NCI-H2196 (cell line): Measurements from ENCODE around the gene AKIRIN2.
"Not testable (repeated sequence)": the region's sequence is repeated elsewhere in the genome, so short reads cannot be mapped to it uniquely, and the experiment has no call there.

Experiments used
- DNase-seq: peaks from one replicate; lab custom pipeline; 2025; ENCODE audit not compliant: unreplicated experiment; lab: John Stamatoyannopoulos, UW

AKIRIN2 gene

DNA sequence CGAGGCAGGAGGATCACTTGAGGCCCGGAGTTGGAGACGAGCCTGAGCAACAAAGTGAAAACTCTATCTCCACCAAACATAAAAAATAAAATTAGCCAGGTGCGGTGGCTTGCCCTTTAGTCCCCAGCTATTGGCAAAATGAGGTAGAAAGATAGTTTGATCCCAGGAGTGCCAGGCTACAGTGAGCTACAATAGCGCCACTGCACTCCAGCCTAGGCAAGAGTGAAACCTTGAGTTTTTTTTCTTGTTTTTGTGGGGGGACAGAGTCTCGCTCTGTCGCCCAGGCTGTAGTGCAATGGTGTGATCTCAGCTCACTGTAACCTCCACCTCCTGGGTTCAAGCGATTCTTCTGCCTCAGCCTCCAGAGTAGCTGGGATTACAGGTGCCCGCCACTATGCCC, 14.1 kb downstream of the AKIRIN2 start:
- DNase-seq: not testable (repeated sequence)

DNA sequence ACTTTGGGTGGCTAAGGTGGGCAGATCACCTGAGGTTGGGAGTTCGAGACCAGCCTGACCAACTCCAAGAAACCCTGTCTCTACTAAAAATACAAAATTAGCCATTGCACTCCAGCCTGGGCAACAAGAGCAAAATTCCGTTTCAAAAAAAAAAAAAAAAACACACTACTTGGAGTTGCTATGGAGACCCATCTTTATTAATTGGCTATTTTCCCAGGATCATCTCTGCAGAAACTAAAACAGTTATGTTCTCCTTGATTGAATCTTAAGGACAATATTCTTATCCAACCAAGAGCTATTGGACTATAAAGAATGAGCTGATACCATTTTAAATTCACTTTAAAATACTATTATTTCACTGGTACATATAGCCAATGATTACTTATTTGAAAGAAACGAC, 14.7 kb downstream of the AKIRIN2 start:
- no peak for DNase-seq

DNA sequence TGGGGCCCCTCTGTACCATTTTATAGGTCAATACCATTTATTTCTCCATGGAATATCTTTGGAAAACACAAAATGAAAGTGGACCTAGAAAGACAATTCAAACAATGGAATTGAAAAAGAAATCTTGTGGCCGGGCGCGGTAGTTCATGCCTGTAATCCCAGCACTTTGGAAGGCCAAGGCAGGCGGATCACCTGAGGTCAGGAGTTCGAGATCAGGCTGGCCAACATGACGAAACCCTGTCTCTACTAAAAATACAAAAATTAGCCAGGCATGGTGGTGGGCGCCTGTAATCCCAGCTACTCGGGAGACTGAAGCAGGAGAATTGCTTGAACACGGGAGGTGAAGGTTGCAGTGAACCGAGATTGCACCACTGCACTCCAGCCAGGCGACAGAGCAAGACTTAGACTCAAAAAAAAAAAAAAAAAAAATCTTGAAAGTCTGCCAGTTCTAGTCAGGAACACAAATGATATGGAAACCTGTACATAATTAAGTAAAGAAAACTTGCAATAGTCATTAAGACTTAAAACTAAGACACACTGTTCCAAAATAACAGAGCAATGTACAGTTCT, 15.3 kb downstream of the AKIRIN2 start:
- DNase-seq: not testable (repeated sequence)

DNA sequence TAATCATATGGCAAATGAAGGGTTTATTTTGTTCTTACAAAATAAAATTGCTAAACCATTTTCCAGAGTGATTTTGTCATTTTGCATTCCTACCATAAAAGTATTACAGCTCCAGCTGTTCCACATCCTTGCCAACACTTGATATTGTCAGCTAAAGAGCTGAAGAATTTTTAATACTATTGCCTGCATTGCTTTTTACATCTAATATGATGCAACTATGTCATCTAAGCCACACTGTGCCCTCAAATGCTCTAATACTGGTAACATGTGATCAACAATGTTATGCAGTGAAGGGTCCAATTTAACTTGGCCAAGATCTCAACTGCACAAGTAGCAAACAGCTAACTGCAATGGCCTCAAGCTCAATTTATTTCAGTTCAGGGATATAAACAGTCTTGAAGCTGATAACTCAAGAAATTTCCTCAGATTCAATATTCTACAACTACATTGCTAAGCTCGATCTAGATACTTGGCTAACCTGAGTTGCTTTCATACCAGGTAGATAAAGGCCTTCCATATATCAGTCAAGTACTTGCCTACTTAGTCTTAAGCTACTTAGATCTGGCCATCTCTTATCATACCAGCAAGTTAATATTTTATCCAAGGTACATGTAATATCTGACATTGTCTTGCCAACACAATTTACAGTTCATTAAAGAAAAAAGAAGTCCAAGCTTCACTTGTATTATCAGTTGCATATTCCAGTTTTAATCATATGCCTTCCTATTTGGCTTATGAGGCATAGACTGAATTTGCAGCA, 17.0 kb downstream of the AKIRIN2 start:
- DNase-seq: no peak

DNA sequence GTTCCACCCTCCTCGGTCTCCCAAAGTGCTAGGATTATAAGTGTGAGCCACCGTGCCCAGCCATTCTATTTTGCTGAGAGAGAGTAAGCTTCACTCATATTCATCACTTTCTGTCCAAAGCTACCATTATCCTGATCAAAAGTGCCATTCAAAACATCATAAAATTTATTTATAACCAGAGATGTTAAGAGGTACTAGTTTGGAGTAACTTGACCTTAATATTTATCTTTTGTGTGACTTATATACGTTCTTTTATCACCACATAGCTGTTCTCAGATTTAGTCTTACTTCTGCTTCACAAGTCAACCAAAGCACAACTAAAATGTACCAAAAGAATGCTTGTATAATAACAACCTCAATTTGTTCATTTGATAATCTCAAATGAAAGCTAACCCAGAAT, 18.1 kb downstream of the AKIRIN2 start:
- no peak for DNase-seq

DNA sequence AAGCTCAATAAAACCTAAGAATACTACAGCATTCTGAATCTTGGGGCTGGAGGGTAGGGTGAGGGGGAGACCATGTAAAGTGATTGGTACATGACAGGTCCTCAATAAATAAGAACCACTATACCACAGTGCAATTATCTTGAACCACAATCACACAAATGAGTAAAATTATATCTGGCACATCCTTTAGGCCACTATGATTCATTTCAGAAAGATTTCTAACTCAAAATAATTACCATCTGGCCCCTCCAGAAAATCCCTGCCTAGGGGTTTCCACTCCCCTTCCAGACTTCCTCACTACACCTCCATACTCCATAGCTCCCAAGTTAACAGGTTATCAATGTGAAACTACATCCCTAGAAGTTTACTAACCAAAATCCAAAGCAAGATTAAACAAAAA, 19.7 kb downstream of the AKIRIN2 start:
- no peak for DNase-seq

DNA sequence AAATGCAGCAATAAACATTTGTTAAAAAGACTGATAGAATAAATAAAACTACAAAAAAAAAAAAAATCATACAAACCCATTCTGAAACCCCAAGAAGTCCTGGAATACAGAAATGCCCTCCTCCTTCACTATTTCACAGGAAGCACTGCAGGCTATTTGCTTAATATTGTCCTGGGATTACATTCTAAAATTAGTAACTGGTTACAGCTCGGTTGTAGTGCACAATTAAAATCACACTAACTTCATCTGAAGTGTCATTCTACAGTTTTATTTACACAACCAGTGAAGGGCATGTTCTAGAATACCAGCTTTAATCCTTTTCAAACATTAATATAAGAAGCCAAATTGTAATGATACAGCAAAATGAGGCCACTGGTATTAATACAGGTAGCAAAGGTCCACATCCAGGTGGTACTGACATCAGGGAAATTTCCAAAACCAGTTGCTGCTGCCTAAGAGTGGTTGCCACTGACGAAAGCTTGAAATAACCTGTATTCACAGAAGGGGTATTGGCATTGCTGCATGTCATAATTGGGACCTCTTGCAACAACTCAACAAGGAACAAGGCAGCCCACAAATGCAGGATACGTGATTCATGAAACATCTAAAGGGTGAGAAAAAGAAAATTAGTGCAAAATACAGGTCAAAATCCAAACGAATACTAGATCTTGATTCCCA, 26.9 kb downstream of the AKIRIN2 start:
- no peak for DNase-seq

DNA sequence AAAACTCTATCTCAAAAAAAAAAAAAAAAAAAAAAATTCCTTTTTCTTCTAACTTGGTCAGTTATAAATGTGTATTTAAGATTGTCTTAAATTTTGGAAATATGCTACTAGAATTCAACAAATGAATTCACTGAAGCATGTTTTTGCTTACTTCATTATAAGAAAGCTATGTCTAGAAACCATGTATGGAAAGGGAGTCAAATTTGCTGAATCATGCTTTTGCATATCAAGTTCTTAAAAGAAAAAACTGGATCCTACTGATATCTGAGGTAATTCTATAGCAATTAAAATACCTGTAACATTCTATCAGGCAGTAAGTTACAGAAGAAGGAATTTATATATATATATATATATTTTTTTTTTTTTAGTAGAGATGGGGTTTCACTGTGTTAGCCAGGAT, 27.7 kb downstream of the AKIRIN2 start:
- DNase-seq: no peak

DNA sequence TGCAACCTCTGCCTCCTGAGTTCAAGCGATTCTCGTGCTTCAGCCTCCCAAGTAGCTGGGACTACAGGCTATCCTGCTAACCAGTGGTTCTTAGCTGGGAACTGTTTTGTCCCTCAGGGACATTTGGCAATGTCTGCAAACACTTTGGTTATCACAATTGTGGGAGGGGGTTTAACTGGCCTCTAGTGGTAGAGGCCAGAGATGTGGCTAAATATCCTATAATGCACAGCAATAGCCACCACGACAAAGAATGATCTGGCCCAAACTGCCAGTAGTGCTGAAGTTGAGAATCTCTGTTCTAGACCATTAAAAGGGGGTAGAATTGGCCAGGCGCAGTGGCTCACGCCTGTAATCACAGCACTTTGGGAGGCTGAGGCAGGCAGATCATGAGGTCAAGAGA, 28.8 kb downstream of the AKIRIN2 start:
- no peak for DNase-seq

DNA sequence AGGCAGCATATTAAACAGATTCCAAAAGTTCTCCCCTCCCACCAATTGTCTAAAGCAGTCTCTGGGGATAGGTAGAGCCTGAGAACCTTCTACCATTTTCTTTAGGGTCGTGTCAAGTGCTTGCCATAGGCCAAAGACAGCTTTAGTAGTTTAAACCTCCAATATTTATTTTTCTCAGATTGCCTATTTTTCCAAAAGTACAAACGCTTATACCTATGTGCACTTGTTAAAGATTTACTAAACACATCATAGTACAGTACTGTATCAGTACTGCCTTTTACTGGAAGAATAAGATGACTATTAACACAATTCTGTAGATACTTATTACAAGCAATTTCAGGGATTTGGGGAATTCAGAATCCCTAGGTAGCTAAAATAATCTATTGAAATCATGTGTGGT, 29.4 kb downstream of the AKIRIN2 start:
- DNase-seq: no peak

DNA sequence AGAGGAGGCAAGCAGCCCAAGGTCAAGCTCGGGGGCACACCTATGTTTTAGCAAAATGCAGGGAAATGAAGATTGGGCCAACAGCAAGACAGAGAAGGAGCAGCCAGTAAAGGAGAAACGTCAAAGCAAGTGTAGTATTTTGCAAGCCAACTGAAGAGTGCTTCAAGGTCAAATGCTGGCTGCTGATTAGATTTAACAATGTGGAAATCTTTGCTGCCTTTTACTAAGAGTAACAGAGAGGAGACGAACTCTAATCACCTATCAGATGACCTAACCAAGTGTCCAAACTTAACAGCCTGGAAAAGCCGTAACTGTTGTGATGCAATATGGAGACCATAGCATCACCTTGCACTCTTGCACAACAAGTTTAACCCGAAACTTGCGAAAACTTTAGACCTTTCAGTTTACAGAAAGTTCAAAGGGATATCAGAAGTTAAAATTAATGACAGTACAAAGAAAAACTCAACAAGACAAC, 30.4 kb downstream of the AKIRIN2 start:
- no peak for DNase-seq

DNA sequence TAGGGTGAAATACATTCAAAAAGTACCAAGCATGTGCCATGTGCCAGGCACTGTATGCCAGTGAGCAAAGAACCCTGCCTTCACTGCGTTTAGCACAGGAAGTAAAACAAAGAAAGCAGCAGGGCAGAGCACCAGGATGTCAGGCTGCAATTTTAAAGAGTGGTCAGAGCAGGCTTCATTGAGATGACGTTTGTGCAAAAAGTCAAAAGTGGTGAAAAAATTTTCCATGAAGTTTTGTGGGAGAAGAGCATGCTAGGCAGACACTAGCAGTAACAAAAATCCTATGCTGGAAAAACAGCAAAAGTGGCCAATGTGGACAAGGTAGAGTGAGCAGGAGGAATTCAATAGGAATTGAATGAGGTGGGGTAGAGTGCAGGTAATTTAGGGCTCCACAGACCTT, 31.3 kb downstream of the AKIRIN2 start:
- no peak for DNase-seq

DNA sequence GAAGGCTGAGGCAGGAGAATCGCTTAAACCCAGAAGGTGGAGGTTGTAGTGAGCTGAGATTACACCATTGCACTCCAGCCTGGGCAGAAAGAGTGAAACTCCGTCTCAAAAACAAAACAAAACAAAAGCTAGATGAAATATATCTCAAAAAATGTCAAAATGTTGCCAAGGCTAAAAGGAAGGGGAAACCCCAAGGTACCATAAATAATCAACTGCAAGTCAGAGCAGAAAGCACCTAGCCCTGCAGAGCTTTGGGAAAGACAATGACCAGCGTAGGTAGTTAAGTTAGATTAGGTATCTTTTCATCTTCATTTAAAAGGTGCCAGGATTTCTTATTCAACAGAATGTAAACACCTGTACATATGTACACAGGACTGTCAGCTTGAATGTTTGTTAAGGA, 33.0 kb downstream of the AKIRIN2 start:
- no peak for DNase-seq

DNA sequence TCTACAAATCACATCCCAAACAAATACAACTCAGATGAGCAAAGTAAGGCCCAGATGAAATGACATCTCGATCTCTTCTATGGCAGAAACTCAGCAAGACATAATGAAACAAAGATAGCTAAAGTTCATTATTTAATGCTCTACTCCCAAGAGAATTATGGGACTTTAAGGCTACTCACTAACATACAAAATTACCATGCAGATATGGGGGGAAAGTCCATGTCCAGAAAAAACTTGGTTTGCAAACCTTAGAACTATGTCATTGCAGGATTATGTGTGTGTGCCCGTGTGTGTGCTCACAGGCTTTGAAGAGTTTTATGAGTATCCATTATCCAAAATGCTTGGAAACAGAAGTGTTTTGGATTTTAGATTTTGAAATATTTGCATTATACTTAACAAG, 34.0 kb downstream of the AKIRIN2 start:
- DNase-seq: no peak

DNA sequence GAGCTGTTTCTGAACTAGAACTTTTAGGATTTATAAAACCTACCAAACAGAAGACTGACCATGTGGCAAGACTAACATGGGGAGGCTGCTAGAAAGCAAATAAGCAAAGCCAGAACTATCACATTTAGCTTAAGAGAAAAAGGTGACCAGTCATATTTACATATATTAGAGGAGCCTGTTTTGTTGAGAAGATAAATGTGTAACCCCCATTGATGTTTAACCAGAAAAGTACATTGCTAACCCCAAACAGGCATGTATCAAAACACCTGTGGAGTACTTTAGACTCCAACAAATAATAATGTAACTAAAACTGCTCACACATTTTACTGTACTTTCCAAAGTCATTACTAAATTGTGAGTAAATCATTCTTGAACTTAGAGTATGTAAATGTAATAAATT, 35.0 kb downstream of the AKIRIN2 start:
- DNase-seq: no peak

DNA sequence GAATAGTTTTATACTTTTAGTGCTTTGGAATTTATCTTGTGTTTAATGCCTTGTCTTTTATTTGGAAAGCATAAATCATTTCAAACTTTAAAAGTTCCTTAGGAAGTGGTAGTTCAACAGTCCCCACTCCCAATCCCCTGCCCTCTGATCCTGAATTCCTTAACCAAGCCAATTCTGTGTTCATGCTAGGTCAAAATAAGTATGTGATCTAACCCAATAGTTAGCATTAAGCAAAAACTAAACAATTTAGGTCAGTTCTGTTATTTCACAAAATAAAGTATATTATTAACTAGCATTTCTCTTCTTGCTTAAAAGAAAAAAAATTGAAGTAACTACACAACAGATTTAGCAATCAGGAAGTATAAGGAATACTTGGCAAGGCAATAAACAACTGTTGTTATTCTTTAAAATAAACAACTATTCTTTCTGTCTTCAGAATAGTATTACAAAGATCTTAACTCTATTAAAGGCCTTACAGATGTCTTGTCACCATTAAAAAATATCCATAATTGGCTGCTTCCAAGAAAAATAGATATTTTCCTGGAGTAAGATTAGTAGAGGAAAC, 37.0 kb downstream of the AKIRIN2 start:
- no peak for DNase-seq

DNA sequence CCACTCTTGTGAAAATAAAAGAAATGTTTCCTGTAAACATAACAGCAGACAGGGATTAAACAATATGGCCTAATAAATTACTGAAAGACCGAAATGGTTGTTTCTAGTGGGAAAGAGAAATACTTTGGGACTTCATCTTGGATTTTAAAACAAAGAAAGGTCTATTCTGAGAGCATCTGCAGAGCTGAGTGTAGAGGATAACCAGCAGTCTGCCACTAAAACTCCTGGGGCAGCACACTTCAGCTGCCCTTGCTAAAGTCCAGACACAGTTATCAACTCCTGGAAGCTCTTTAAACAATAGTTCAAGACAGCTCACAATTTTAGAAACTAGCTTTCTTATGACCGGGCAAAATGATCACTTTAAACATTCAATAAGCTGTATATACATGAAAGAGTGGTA, 38.6 kb downstream of the AKIRIN2 start:
- DNase-seq: no peak

DNA sequence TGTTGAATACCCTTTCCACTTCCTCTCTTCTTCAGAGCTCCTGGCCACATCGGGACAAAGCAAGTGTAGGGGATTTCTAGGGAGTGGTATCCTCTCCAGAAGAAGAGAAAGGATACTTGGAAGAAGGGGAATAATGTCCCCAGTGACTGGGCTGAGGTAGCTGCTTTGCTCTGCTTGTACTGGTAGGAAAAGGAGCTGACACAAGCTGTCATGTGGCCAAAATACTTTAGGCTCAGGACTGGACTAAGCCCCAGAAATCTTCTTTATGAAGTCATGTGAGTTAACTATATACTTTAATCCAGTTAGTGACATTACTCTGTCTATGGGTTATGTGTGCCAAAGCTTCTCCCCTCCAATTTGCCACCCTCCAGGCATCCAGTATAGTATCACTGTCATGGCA, 40.5 kb downstream of the AKIRIN2 start:
- no peak for DNase-seq

DNA sequence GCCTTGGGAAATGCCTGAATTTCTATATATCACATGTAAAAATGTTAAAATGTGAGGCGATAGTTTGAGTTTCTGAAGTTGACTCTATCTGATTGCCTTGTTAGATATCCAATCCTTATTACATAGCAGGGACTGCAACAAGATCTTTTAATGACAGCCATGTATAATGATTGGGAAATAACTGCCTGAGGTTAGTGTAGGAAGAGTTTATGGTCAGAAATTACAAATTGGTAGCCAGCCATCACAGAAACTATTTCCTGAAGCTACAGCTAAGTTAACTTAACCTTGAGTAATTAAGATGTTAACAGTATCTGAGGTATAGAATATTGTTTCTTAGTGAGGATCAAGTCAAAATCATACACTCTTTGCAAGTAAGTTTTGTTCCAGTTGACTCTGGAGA, 41.0 kb downstream of the AKIRIN2 start:
- DNase-seq: no peak

DNA sequence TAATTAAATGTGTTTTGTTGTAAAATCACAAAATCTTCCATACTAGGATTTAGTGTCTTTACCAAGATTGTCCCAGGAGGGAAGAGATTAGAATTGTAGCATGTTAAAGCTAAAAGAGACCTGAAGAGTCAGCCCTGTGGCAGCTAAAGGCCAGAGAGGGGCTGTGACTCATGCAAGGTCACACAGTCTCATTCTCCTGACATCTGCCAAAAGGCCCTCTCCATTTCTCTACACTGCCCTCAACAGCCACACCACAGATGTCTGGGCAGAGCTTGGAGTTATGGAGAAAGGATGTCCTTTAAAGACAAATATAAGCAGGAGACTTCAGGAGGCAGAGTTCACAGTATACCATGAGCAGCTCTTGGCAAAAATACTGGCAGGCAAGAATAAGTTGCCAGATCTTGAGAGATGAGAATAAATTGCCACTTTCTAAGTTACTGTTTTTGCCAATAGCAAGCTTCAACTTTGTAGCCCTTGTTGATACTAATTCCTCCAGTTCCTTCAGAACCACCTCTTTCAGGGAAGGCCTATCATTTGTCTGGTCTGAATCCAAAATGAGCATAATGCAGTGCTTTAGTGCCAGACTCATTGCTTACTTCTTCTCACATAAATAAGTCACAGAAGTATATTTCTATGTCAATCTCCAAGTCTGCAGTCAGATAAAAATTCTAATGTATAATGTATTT, 41.7 kb downstream of the AKIRIN2 start:
- no peak for DNase-seq

DNA sequence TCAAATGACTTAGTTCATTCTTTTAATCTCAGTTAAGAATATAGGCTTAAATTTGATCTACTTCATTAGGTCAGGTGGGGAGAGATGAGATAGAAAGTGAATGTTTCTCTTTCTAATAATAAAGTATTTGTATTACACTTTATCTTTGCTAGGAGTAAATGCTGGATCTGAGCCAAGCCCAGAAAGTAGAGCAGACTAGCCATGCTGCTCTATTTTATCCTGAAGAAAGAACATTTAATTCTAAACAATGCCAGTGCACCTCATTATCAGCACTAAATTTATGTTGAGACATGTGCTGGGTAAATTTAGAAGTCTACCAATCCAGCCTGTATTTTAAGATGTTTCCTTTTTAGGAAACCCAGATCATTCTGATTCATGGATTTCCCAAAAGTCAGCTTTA, 43.5 kb downstream of the AKIRIN2 start:
- DNase-seq: no peak
